Astrocyte of the spinal cord (primary cell): ENCODE data around the gene CDK3.

Experiments used
- DNase-seq: peaks from one replicate; pipeline ENCODE4 v3.0.0; 2011; ENCODE audit warnings: low read depth, low spot score
- H3K4me3 ChIP-seq: 2 replicates; pipeline ENCODE4 v1.5.1; 2011; ENCODE audit warnings: low read depth, mild to moderate bottlenecking, low read length, moderate library complexity
- in situ Hi-C: cut with HindIII; loops from 2 replicates; pipeline ENCODE4 v1.10.0; 2017; ENCODE audit warnings: low sequenced_read_pairs
- TF ChIP-seq, protein P1 (sequence below): IDR thresholded peaks from 2 replicates; pipeline ENCODE4 v1.5.1; 2012; ENCODE audit warnings: low read depth, mild to moderate bottlenecking, low read length, inconsistent platforms

CDK3 gene

DNA sequence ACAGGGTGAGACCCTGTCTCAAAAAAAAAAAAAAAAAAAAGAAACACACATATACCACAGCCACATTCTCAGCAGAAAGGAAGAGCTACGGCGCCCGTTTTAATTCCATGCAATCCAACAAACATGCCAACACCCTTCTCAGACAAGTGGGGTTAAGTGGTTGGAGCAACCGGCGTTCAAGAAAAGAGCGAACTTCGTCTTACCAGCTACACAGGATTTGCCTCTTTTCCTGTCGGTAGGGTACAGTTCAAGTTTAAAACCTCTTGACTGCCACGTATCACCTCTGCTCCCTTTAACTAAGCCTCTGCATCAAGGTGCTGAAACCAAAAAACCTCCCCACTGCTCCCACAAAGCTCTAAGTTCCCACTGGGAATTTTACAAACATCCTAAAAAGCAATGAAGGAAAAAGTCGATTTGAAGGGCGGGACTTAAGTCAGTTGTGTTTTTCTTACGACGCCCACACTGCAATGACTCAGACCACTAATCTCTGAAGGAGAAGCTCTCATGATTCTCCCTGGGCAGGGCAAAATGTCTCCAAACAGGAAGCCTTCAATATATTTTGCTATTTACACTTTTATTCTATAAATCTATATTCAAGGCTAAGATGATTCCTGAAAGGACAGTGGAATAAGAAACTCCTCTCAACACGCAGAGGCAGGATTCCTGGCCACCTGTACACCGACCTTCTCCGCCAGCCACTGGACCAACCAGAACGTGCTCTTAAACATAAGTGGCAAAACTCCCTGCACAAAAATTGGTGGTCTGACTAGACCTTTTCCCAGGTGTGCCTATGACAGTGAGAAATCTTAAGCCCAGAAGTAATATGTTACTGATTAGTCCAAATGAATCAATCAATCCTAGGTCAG, 52.8 kb downstream of the CDK3 start:
- TF ChIP-seq, protein P1, sequence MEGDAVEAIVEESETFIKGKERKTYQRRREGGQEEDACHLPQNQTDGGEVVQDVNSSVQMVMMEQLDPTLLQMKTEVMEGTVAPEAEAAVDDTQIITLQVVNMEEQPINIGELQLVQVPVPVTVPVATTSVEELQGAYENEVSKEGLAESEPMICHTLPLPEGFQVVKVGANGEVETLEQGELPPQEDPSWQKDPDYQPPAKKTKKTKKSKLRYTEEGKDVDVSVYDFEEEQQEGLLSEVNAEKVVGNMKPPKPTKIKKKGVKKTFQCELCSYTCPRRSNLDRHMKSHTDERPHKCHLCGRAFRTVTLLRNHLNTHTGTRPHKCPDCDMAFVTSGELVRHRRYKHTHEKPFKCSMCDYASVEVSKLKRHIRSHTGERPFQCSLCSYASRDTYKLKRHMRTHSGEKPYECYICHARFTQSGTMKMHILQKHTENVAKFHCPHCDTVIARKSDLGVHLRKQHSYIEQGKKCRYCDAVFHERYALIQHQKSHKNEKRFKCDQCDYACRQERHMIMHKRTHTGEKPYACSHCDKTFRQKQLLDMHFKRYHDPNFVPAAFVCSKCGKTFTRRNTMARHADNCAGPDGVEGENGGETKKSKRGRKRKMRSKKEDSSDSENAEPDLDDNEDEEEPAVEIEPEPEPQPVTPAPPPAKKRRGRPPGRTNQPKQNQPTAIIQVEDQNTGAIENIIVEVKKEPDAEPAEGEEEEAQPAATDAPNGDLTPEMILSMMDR = no peak

GRCh38 chr17:76054112-76054476, 53.4 kb downstream of the CDK3 start:
- in situ Hi-C loops = no loop called here
- DNase-seq = peak; percentile 62
- no peak overlapping the region for H3K4me3 ChIP-seq
- TF ChIP-seq, protein P1 = no peak

More for the DNA sequence above, 52.8 kb downstream of the CDK3 start:
- in situ Hi-C loops = no loop called here
- H3K4me3 ChIP-seq = no peak overlapping the region
- peak; percentile 78 for DNase-seq
